ENCODE results near the gene FMC1. TPM values are rescaled to one million over a fixed set of nuclear protein-coding genes. Genes with fewer than 3 reads are reported as not detected.
A peak's percentile ranks its signal among the peaks of the same experiment; 100 is the strongest.

Gene FMC1, protein sequence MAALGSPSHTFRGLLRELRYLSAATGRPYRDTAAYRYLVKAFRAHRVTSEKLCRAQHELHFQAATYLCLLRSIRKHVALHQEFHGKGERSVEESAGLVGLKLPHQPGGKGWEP
- total RNA-seq: 10 to 100 TPM in 1 of 2 donors, 1 to 10 TPM in 1; 7.9 to 11.4 TPM

DNA sequence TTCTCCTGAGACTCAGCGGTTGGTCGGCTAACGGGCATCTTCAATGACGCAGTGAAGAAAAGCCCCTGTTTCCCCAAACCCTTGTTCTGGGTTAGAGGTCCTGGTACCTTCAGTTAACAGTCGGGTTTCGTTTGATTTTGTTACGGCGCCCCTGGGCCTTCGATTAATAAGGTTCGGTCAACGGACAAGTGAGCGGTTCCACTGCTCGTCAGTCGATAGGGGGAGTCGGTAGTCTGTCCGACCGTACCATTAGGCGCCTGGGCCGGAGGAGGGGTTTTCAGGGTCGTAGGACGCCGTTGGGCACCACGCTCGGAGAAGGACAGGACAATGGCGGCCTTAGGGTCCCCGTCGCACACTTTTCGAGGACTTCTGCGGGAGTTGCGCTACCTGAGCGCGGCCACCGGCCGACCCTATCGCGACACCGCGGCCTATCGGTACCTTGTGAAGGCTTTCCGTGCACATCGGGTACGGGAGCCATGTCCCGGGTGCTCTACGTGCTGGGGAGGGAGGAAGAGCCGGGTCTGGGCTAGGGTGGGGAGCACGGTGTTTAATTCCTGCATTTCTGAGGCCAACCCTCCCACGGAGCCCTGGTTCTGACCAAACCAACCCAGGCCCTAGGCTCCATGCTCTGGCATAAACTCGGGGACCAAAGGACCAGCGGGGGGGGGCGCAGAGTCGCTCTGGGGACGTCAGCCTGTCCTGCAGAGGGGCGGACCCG lies at the start of gene FMC1:
FMC1 (plus strand) TSS at position 280 of the 718 bp plus-strand sequence; CDS start at position 328, 48 bp downstream.
- ATAC-seq (ENCODE audit: insufficient number of reproducible peaks, low FRiP score, low read depth) (peak; percentile 71), DNase-seq (ENCODE audit: low spot score) (peak; percentile 78)
- H3K27ac ChIP-seq: peak within 1 kb of the TSS; percentile 97 to 100
- TF ChIP-seq, protein P1, sequence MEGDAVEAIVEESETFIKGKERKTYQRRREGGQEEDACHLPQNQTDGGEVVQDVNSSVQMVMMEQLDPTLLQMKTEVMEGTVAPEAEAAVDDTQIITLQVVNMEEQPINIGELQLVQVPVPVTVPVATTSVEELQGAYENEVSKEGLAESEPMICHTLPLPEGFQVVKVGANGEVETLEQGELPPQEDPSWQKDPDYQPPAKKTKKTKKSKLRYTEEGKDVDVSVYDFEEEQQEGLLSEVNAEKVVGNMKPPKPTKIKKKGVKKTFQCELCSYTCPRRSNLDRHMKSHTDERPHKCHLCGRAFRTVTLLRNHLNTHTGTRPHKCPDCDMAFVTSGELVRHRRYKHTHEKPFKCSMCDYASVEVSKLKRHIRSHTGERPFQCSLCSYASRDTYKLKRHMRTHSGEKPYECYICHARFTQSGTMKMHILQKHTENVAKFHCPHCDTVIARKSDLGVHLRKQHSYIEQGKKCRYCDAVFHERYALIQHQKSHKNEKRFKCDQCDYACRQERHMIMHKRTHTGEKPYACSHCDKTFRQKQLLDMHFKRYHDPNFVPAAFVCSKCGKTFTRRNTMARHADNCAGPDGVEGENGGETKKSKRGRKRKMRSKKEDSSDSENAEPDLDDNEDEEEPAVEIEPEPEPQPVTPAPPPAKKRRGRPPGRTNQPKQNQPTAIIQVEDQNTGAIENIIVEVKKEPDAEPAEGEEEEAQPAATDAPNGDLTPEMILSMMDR (IDR thresholded peaks at IDR 0.05): peak; percentile 51
- no peaks in the 10 kb centered on the region for H3K9me3 ChIP-seq
- H3K4me1 ChIP-seq (ENCODE audit: control insufficient read depth in 1 of 2, low read depth in 2 of 2): peaks cover 6 to 14% of the 10 kb centered on the region in 2 donors
- peaks cover 3% of the 10 kb centered on the region for H3K36me3 ChIP-seq
- H3K4me3 ChIP-seq: peak within 1 kb of the TSS; percentile 83
- no peaks in the 10 kb centered on the region for H3K27me3 ChIP-seq (replicated peaks; ENCODE audit: insufficient read depth)

DNA sequence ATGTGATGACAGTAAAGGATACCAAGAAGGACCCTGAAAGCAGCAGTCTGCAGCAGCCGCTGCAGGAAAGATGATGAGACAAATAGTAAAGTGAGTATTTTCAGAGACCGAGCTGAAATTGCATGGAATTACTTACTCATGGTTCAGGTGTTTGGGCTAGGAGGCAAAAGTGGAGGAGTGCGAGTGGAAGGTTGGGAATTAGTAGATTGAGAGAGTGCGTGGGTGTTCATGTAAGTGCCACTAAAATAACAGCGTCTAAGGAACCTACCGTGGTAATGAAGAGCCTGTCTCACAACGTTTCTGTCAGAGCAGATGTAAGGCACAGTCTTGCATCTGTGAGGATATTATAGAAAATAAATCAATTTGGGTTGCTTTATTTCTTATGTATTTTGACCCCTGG lies 48.3 kb upstream of the FMC1 start:
- no peaks in the 10 kb centered on the region for H3K4me1 ChIP-seq (ENCODE audit: control insufficient read depth in 1 of 2, low read depth in 2 of 2)
- no peak overlapping the region for H3K27ac ChIP-seq
- TF ChIP-seq, protein P1 (IDR thresholded peaks at IDR 0.05): no peak
- H3K4me3 ChIP-seq: no peak overlapping the region
- ATAC-seq (ENCODE audit: insufficient number of reproducible peaks, low FRiP score, low read depth): no peak
- peaks cover 25% of the 10 kb centered on the region for H3K36me3 ChIP-seq
- no peaks in the 10 kb centered on the region for H3K27me3 ChIP-seq (replicated peaks; ENCODE audit: insufficient read depth)
- DNase-seq (ENCODE audit: low spot score): no peak
- no peaks in the 10 kb centered on the region for H3K9me3 ChIP-seq

DNA sequence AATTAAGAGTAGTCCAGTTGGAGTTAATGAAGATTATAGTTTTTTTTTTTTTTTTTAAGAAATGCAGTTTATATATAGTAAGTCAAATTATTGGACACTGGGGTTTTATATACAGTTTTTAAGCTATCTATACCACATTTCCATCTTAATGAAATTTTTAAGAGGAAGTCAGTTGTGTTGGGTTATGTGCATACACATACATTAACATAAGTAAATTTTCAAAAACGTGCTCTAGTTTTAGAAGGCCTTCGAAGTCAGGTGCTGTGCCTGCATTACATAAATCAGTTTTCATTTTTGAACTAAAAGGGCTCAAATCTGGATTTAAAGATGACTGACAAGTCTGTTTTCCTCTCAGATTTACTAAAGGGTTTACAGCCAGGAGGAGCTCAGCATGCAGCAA lies 47.6 kb upstream of the FMC1 start:
- Histone ChIP-seq H3K9me3 (no peaks in the 10 kb centered on the region), H3K4me1 (ENCODE audit: control insufficient read depth in 1 of 2, low read depth in 2 of 2) (no peaks in the 10 kb centered on the region), H3K27ac (no peak overlapping the region), H3K36me3 (peaks cover 25% of the 10 kb centered on the region), H3K27me3 (replicated peaks; ENCODE audit: insufficient read depth) (no peaks in the 10 kb centered on the region), H3K4me3 (no peak overlapping the region)
- TF ChIP-seq, protein P1 (IDR thresholded peaks at IDR 0.05): no peak
- DNase-seq (ENCODE audit: low spot score) (no peak), ATAC-seq (ENCODE audit: insufficient number of reproducible peaks, low FRiP score, low read depth) (no peak)

DNA sequence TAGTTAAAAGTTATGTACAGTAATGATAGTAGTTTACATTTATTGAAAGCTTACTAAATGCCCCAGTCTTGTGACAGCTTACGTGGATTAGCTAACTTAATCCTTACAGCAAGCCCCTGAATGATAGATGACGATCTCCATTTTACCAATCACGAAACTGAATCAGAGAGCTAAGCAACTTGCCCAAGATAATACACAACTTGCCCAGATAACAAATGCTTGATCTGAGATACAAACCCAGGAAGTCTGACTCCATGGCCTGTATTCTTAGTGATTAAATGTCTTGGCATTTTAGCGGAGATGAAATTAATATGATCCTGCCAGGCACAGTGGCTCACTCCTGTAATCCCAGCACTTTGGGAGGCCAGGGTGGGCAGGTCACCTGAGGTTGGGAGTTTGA lies 46.9 kb upstream of the FMC1 start:
- Histone ChIP-seq H3K27ac (no peak overlapping the region), H3K9me3 (no peaks in the 10 kb centered on the region), H3K27me3 (replicated peaks; ENCODE audit: insufficient read depth) (no peaks in the 10 kb centered on the region), H3K4me1 (ENCODE audit: control insufficient read depth in 1 of 2, low read depth in 2 of 2) (no peaks in the 10 kb centered on the region), H3K36me3 (peaks cover 25% of the 10 kb centered on the region), H3K4me3 (no peak overlapping the region)
- TF ChIP-seq, protein P1 (IDR thresholded peaks at IDR 0.05): no peak
- no peak for ATAC-seq (ENCODE audit: insufficient number of reproducible peaks, low FRiP score, low read depth)
- no peak for DNase-seq (ENCODE audit: low spot score)

DNA sequence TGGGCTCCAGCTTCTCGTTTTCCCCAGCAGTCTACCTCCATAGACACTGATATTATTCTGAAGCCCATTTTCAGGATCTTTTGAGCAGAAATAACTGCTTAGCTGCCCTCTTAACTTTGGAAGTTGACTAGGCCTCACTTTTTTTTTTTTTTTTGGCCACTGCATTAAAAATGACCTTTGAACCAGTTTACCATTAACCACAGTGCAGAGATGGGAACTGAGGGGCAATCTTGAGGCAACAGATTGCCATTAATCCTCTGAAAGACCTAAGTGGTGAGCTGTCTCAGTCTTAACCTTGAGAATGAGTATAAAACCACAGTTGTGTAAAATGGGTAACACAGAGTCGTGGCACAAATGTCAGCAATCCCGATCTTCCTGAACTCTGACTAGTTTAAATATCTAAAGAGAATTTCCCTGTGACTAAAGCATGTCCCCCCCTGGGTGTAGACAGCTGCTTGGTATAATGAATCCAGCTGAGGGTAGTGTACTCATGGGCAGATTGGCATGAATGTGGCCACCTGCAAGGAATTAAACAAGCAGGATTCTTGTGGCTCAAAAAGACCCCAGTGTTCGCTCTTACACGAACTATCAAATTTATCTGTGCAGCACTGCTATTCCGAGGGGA lies 46.1 kb upstream of the FMC1 start:
- DNase-seq (ENCODE audit: low spot score): no peak
- ATAC-seq (ENCODE audit: insufficient number of reproducible peaks, low FRiP score, low read depth): no peak
- H3K4me1 ChIP-seq (ENCODE audit: control insufficient read depth in 1 of 2, low read depth in 2 of 2): no peaks in the 10 kb centered on the region
- no peaks in the 10 kb centered on the region for H3K9me3 ChIP-seq
- TF ChIP-seq, protein P1 (IDR thresholded peaks at IDR 0.05): no peak
- H3K4me3 ChIP-seq: no peak overlapping the region
- peaks cover 25% of the 10 kb centered on the region for H3K36me3 ChIP-seq
- H3K27ac ChIP-seq: no peak overlapping the region
- no peaks in the 10 kb centered on the region for H3K27me3 ChIP-seq (replicated peaks; ENCODE audit: insufficient read depth)

All from thoracic aorta (tissue), 2 donors.